Motor neuron (in vitro differentiated cells): Measurements from ENCODE around the gene ACP2. TPM values are rescaled to one million over a fixed set of nuclear protein-coding genes. Genes with fewer than 3 reads are reported as not detected.
A peak's percentile ranks its signal among the peaks of the same experiment; 100 is the strongest.
"Not testable (repeated sequence)": the region's sequence is repeated elsewhere in the genome, so short reads cannot be mapped to it uniquely, and the experiment has no call there.

Experiments
- ATAC-seq, 8 experiments: fragments of 200-7000 bp; cut with Tn5 transposase; replicated peaks in 6 of 8; 2 replicates each; pipeline ENCODE4 v1.8.0; 2021; ENCODE audit warnings: mild to moderate bottlenecking in 8 of 8, moderate library complexity in 8 of 8
- H3K27ac ChIP-seq, 2 donors: fragments of 250-450 bp; sonication (Bioruptor Pico); 2 replicates each; pipeline ENCODE4 v1.9.0; 2021; ENCODE audit warnings: antibody characterized with exemption in 2 of 2, mild to moderate bottlenecking in 2 of 2, moderate library complexity in 1 of 2
- H3K4me1 ChIP-seq, 2 donors: fragments of 250-450 bp; sonication (Bioruptor Pico); replicated peaks in 1 of 2; 2 replicates each; pipeline ENCODE4 v1.6.1; 2021; ENCODE audit warnings: antibody characterized with exemption in 2 of 2, mild to moderate bottlenecking in 2 of 2, moderate library complexity in 1 of 2
- H3K4me3 ChIP-seq, 5 donors: fragments of 250-450 bp; sonication (Bioruptor Pico); 2 replicates each; pipeline ENCODE4 v1.9.0; 2021; ENCODE audit warnings: antibody characterized with exemption in 5 of 5, mild to moderate bottlenecking in 5 of 5, moderate library complexity in 4 of 5
- WGBS, 10 experiments: fragments of 450-650 bp; shearing (Covaris generic); methylation state at CpG; one replicate each; pipeline ENCODE4 v1.0.0; 2022; 5-methylcytosine and 5-hydroxymethylcytosine counted together
- in situ Hi-C, 9 experiments: fragments of 400-800 bp; cut with MboI; loops; one replicate each; pipeline ENCODE4 v1.15.0; 2021; ENCODE audit warnings: low sequenced_read_pairs in 9 of 9, low pct_unique_long_range_greater_than_20kb in 2 of 9; ENCODE audit not compliant: unreplicated experiment in 9 of 9
- total RNA-seq, 8 experiments: library from RNA; unstranded; fragments of 300-600 nt; gene quantifications; 2 replicates each; pipeline versions ENCODE4 v1.2.3 to v1.2.4, GENCODE V29; 2022

ACP2 gene
- total RNA-seq, 8 experiments from 2014 or later: 23.3 to 66.7 (median 33.8) TPM

GRCh38 chr11:47229161-47229560, 19.5 kb downstream of the ACP2 start:
- WGBS, 10 experiments: 86 to 100% (median 96%) methylated on average over 1 to 7 of the region's 8 CpGs; no CpG with 5 or more reads in 5 of the 10 experiments
- Histone ChIP-seq H3K4me1 (no peaks in the 10 kb centered on the region), H3K27ac (no peak overlapping the region), H3K4me3 (no peak overlapping the region)
- ATAC-seq: no peak
- in situ Hi-C loops: no loop called here

- Histone ChIP-seq H3K4me3 (no peak overlapping the region), H3K4me1 (no peaks in the 10 kb centered on the region), H3K27ac (no peak overlapping the region)
- in situ Hi-C loops: no loop called here
- ATAC-seq: peak in 1 of 8 experiments; percentile 8
- WGBS, 10 experiments: 73 to 100% (median 97%) methylated on average over 3 to 7 of the region's 7 CpGs; no CpG with 5 or more reads in 1 of the 10 experiments
These were observed 22.8 kb downstream of the ACP2 start for GRCh38 chr11:47225552-47226400.

DNA sequence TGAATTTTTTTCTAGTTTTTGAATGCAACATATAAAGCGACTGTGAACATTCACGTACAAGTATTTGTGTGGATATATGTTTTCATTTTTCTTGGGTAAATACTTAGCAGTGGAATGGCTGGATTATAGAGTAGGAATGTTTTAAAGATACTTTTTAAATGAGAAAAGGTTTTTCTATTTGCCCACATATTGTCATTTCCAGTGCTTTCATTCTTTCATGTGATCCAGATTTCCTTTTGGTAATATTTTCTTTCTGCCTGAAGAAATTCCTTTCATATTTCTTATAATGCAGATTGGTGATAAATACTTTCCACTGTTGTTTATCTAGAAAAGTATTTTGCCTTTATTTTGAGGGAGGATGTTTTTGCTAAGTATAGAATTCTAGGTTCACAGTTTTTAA, 25.9 kb downstream of the ACP2 start:
- in situ Hi-C loops: no loop called here
- no peak overlapping the region for H3K27ac ChIP-seq

DNA sequence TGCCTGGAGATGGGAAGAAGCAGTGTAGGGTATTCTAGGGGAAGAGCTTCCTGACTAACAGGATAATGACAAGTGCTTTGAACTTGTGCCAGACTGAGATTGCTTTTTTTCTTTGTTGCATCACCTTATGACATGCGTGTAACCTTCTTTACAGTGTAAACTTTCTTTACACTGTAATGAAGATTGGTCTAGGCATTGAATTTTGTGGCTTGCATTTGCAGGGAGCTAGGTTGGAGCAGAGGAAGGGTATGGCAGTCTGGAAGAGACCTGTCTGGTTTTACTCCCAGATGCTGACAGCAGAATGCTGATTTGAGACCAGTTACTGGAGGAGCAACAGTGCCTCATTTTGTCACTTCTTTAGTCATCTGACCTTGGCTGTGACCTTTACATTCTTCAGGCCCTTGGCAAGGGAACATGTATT, 28.2 kb downstream of the ACP2 start:
- peak in 4 of 8 experiments; percentile 16 to 71 (median 49) for ATAC-seq
- no peak overlapping the region for H3K4me3 ChIP-seq
- no peak overlapping the region for H3K27ac ChIP-seq
- in situ Hi-C loops: no loop called here
- peaks cover 13 to 17% of the 10 kb centered on the region in 2 donors for H3K4me1 ChIP-seq
- 50 to 100% (median 83%) methylated on average over 1 of the region's 1 CpG; no CpG with 5 or more reads in 6 of the 10 experiments for WGBS, 10 experiments

More for the DNA sequence above, 25.9 kb downstream of the ACP2 start:
- ATAC-seq: no peak
- H3K4me3 ChIP-seq: no peak overlapping the region
- H3K4me1 ChIP-seq: peaks cover 0 to 4% of the 10 kb centered on the region in 2 donors
- 88 to 100% (median 100%) methylated on average over 1 to 2 of the region's 2 CpGs; no CpG with 5 or more reads in 1 of the 10 experiments for WGBS, 10 experiments

- 0 to 100% (median 18%) methylated on average over 1 to 12 of the region's 12 CpGs for WGBS, 10 experiments
- Histone ChIP-seq H3K4me3 (peak overlapping the region; percentile 22 to 46 (median 39)), H3K4me1 (peaks cover 18 to 21% of the 10 kb centered on the region in 2 donors), H3K27ac (no peak overlapping the region)
- ATAC-seq: peak in 7 of 8 experiments; percentile 8 to 58 (median 28)
- in situ Hi-C loops: no loop called here
These were observed 32.4 kb downstream of the ACP2 start for GRCh38 chr11:47216121-47216798.

DNA sequence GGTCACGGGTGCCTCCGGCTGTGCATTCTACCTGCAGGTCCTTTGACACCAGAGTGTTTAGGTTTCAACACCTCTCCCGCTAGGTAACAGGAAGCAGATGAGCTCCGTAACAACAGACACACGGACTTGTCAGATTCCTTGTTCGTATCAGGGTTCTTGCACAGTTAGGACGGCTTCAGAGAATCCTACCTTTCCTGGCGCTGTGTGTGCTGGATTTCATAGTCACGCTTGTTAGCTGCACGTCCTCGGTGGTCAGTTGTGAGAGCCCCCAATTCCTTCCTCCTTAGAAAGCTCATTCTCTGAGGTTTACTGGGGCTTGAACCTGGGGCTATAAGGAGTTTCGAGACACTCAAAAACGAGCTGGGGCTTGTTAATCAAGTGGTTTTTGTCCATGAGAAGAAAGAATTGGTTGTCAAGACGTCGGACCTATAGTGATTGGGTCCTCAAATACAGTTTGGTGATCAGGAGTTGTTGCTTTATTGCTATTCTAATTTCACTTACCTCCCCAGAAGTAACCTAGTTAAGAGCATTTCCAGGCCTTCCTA, 33.2 kb downstream of the ACP2 start:
- WGBS, 10 experiments: 0 to 37% (median 6%) methylated on average over 2 to 13 of the region's 15 CpGs; no CpG with 5 or more reads in 1 of the 10 experiments
- Histone ChIP-seq H3K4me3 (peak overlapping the region; percentile 22 to 46 (median 39)), H3K27ac (peak overlapping the region in 1 of 2 donors; percentile 77), H3K4me1 (peaks cover 18 to 21% of the 10 kb centered on the region in 2 donors)
- in situ Hi-C loops: no loop called here
- ATAC-seq: peak in 2 of 8 experiments; percentile 3

DNA sequence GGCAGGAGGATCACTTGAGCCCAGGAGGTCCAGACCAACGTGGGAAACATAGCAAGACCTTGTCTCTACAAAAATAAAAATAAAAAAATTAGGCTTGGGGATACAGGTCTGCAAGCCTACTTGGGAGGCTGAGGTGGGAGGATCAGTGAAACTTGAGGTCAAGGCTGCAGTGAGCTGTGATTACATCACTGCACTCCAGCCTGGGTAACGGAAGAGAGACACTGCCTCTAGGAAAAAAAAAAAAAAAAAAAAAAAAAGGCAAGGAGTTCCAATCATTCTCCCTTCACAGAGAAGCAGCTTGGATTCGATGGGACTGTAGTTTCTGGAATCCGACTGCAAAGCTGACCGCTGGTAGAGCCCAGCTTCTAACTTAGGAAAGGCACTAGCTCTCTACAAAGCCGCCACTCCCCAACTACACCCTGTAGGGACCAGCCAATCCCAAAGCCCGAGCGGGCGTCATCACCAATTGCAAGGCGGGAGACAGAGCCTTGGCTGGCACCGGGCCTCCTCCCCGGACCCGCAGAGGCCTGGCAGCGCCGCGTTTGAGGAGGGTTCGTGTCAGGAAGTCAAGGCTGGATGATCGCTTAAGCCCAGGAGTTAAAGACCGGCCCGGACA, 34.6 kb downstream of the ACP2 start:
- Histone ChIP-seq H3K4me1 (peaks cover 17 to 18% of the 10 kb centered on the region in 2 donors), H3K27ac (peak overlapping the region in 1 of 2 donors; percentile 10), H3K4me3 (peak overlapping the region; percentile 22 to 46 (median 39))
- peak; percentile 22 to 85 (median 68) for ATAC-seq
- 7 to 72% (median 40%) methylated on average over 1 to 12 of the region's 20 CpGs for WGBS, 10 experiments
- in situ Hi-C loops: no loop called here

- ATAC-seq: no peak
- in situ Hi-C loops: no loop called here
- WGBS, 10 experiments: 94 to 100% (median 100%) methylated on average over 1 to 8 of the region's 12 CpGs; no CpG with 5 or more reads in 3 of the 10 experiments
These were observed 35.7 kb downstream of the ACP2 start for GRCh38 chr11:47212938-47213337.

DNA sequence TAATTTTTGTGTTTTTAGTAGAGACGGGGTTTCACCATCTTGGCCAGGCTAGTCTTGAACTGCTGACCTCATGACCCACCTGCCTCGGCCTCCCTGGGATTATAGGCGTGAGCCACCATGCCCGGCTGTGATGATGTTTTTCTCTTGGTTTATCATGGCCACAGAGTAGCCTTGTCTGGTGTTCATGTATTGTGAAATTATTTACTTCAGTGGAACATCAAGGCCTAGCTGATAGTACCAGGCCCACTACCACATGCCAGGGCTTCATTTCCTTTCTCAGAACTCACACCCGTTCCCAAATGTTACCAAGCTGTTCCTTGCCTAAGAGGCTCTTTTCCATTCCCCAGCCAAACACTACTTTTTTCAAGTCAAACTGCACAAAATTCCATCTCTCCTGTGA, 40.0 kb downstream of the ACP2 start:
- in situ Hi-C loops: no loop called here
- ATAC-seq: no peak
- H3K27ac ChIP-seq: no peak overlapping the region
- WGBS, 10 experiments: 33 to 100% (median 94%) methylated on average over 1 to 4 of the region's 5 CpGs; no CpG with 5 or more reads in 3 of the 10 experiments
- H3K4me3 ChIP-seq: no peak overlapping the region
- H3K4me1 ChIP-seq: peaks cover 5% of the 10 kb centered on the region in 2 donors

More at GRCh38 chr11:47212938-47213337, 35.7 kb downstream of the ACP2 start:
- H3K4me3 ChIP-seq: no peak overlapping the region
- no peak overlapping the region for H3K27ac ChIP-seq
- peaks cover 17 to 18% of the 10 kb centered on the region in 2 donors for H3K4me1 ChIP-seq

GRCh38 chr11:47208008-47208552, 40.5 kb downstream of the ACP2 start:
- 82 to 100% (median 94%) methylated on average over 1 to 10 of the region's 13 CpGs for WGBS, 10 experiments
- in situ Hi-C loops, ATAC-seq, H3K4me1 ChIP-seq, H3K4me3 ChIP-seq, H3K27ac ChIP-seq: not testable (repeated sequence)

GRCh38 chr11:47207459-47207858, 41.2 kb downstream of the ACP2 start:
- Histone ChIP-seq H3K27ac (no peak overlapping the region), H3K4me3 (no peak overlapping the region), H3K4me1 (peaks cover 5% of the 10 kb centered on the region in 2 donors)
- in situ Hi-C loops: no loop called here
- no peak for ATAC-seq
- 56 to 100% (median 84%) methylated on average over 1 to 6 of the region's 6 CpGs; no CpG with 5 or more reads in 2 of the 10 experiments for WGBS, 10 experiments

- H3K4me3 ChIP-seq, H3K27ac ChIP-seq, ATAC-seq, in situ Hi-C loops, H3K4me1 ChIP-seq: not testable (repeated sequence)
- 61 to 100% (median 89%) methylated on average over 1 to 5 of the region's 5 CpGs; no CpG with 5 or more reads in 1 of the 10 experiments for WGBS, 10 experiments
These were observed 42.0 kb downstream of the ACP2 start for GRCh38 chr11:47206577-47206976.
